TTC549 (cell line): Measurements from ENCODE around the gene GOLGA6L7.
"Not testable (repeated sequence)": the region's sequence is repeated elsewhere in the genome, so short reads cannot be mapped to it uniquely, and the experiment has no call there.

Source experiments
- FAIRE-seq: peaks from 2 replicates; lab custom pipeline; 2012; peaks lifted over from hg19 to GRCh38; lab: Jason Lieb, UNC

Gene GOLGA6L7, protein sequence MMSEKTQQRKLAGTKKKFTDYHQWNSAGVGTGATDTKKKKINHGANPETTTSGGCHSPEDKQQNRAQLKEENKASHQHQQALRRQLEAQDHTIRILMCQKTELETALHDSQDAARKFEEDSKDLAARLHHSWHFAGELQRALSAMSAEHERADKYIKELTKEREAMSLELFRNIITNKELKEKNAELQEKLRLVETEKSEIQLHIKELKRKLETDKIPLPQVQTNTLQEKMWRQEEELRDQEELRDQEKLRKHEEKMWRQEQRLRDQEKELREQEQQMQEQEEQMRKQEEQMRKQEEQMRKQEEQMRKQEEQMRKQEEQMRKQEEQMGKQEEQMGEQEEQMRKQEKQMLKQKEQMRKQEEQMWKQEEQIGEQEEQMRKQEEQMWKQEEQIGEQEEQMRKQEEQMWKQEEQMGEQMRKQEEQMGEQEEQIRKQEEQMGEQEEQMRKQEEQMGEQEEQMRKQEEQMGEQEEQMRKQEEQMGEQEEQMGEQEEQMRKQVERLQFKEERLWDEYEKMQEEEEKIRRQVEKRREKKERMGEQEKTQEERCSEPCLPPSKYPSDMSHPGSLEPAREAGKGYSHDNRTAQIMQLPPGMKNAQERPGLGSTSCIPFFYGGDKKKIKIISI

DNA sequence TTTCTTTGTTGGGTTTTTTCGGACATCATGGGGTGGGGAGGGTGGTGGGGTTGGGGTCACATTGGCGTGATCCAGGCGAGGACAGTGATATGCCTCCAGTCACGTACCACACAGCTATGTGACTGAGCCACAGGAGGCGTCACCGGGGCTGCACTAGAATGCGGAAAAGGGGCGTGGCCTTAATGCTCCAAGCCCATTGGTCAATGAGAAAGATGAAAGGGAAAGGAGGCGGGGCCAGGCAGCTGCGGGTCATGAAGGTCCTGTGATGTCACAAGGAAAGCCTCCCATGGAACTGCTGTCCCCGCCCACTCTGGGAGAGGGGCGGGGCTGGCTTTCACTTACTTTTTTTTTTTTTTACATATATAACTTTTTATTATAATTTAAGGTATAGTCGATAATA lies at the start of gene GOLGA6L7:
GOLGA6L7 (minus strand) TSS at position 124 of the 400 bp plus-strand sequence; CDS start at position 29, 95 bp downstream.
- not testable (repeated sequence) for FAIRE-seq

DNA sequence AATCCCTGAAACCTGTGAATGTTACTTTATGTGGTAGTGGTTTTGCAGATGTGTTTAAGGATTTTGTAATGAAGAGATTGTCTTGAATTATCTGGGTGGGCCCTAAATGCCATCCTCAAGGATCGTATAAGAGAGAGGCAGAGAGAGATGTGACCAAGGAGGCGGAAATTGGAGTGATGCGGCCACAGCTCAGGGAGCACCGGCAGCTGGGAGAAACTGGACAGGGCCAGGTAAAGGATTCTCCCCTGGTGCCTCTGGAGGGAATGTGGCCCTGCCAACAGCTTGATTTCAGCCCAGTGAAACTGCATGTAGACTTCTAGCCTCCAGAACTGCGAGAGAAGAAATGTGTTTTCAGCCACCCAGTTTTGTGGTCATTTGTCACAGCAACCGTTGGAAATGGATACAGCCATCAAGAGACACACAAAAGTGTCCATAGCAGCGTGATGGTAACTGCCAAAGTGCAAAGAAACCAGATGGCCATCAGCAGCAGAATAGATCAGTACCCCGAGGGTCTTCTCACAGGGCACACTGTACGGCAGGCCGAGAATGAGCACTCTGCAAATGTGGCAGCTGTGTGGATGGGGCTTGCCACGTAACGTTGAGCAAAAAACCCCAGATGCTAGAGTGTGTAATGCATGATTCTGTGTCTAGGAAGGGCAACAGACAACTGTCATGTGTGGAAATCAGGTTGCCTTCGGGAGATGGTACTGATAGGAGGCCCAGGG lies 49.6 kb upstream of the GOLGA6L7 start:
- no peak for FAIRE-seq

DNA sequence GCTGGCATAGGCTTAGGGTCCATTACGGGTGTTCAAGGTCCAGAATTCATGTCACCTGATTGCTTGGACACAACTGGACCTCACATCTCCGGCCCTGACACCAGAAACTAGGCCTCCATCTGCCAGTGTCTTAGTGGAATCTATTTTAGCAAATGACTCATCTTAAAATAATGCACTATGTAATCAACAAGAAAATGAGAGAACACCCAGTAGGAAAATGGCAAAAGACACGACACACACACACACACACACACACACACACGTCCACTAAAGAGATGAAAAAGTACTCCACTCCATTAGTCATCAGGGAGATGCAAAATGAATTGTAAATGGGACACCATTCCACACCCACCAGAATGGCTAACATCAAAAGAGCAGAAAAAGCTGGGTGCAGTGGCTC lies 48.5 kb upstream of the GOLGA6L7 start:
- no peak for FAIRE-seq

DNA sequence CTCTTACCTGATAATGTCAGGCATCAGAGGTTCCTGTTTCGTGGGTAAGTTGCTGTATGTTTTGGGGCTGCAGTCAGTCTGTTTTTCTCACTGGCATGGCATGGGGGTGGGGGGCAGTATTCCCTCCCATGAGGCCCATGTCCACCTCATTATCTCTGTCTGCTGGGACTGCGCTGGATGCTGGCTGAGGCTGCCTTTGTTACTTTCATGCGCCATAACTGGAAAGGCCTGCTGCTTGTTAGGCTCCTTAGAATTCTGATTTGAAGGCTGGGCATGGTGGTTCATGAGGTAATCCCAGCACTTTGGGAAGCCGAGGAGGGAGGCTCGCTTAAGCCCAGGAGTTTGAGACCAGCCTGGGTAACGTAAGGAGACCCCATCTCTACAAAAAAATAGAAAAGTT lies 47.1 kb upstream of the GOLGA6L7 start:
- FAIRE-seq: no peak

DNA sequence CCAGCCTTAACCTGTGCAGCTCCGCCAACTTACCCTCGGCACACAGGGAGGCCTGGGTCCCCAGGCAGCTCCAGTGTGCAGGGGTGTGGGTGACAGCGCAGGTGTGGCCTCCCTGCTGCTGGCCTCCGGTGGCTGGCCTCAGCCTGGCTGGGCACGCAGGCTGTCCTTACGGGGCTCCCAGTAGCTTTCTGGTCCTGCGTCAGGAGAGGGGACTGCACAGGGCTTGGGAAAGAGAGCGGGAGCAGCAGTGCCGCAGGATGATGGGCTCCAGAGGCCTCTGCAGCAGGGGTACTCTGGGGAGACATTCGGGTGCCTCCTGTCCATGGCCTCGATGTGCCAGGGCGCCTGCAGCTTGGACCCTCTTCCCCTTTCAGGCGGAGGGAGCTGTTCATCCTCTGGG lies 46.7 kb upstream of the GOLGA6L7 start:
- FAIRE-seq: no peak

DNA sequence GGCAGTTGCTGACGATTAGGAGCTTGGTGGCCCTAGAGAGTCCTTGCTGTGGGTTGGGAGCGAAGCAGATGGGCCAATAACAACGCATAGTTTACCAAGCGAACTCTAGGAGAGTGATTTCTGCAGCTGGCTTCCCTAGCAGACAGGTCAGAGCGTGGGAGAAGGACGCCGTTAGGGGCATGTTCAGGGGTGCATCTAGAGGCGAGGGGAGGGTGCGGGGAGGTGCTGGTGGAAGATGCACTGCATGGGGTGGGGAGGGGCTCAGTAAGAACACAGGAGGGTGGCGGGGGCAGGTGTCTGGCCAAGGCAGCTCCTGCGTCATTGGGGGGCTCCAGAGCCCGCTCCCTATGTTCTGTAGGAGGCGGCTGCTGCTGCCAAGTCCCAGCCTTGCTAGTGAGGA lies 46.2 kb upstream of the GOLGA6L7 start:
- FAIRE-seq: no peak

DNA sequence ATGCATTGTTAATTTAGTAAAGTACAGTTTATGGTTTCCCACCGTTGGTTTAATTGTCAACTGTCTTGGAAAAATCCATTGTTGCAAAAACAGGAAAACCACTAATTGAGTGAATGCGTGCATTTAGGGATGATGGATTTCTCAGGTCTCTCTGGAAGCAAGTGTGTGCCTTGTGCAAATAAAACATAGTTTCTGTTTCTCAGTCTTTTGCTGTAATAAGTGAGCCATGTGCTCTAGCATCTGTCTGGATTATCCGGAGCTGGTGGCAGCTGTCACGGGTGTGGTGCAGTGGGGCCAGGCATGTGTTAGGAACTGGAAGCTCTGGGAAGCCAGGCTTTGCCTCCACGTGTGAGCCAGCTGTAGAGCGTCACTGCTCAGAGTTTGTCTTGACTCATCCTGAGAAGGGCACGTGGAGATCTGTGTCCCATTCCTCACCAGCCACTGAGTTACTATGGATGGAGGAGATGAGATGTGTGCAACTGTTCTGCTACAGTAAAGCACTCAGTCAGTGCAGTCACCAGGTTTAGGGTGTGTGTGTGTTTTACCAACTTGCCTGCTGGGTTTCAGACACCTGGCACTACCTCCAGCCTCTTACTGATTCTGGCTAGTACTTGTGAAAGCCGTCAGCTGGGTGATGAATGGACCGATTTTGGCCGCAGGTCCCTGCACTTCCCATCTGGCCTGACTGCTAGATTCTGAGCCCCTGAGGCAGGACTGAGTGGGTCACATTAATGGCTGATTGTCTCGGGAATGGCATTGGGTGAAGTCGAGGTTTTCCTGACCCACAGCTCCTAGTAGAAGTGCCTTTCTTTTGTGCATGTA lies 44.6 kb upstream of the GOLGA6L7 start:
- no peak for FAIRE-seq

DNA sequence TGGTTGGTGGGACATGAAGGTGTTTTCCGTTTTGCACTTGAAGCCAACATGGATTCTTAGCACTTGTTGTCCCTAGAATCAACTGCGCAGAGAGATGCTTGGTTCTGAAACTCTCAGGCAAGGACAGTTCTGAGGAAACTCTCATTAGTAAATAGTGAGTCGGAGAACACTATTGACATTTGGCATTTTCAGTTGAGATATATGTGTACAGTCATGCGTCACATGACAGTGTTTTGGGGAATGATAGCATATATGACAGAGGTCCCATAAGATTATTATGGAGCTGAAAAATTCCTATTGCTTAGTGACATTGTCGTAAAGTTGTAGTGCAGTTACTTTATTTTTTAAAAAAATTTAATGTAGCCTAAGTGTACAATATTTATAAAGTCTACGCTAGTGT lies 43.1 kb upstream of the GOLGA6L7 start:
- no peak for FAIRE-seq

DNA sequence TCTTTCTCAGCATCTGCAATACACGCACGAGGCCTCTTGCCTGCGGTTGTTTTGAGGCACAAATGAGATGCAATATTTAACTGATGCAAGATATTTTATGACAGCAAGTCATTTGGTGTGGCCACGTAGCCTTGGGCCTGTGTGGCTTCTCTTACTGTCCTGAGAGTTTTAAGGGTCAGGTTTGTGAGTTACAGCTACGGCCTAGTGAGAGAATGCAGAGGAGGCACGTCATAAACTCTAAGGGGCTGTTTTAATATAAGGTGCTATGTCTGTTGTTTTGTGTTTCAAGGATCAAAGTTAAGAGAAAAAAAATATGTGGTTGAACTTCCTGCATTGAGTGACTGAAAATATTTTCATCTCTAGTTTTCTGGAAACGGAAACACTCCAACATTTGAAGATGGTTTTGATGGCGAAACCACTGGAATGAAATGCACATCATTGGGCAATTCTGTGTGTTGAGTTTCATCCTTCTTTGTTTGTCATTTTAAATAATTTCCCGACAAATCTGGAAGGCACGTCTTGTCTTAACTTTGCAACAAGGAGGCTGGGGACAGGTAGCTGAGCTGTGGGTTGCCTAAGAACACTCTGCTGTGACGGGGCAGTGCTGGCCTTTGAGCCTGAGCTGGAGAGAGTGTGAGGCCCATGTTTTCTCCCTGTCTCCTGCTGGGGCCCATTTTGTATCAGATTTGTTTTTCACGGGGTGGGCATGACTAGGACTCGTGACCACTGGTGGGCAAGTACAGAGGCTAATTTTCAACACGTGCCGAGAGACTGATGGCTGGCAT lies 42.5 kb upstream of the GOLGA6L7 start:
- FAIRE-seq: no peak

DNA sequence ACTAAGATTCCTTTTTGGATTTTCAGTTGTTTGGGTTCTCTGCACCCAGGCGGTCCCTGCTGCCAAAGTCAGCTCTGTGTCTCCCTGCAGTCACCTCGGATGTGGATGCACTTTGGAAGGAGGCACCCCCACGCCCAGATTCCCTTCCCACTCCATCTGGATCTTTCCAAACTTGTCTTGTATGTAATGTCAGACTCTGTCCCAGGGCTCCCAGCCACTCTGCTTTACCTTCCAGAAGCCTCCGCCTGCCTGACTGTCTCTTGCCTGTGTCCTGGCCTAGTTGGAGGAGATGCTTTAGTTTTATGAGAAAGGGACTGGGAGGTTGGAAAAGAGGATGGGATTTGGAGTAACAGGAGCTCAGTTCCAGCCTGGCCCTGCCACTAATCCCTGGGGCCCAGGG lies 41.8 kb upstream of the GOLGA6L7 start:
- not testable (repeated sequence) for FAIRE-seq

DNA sequence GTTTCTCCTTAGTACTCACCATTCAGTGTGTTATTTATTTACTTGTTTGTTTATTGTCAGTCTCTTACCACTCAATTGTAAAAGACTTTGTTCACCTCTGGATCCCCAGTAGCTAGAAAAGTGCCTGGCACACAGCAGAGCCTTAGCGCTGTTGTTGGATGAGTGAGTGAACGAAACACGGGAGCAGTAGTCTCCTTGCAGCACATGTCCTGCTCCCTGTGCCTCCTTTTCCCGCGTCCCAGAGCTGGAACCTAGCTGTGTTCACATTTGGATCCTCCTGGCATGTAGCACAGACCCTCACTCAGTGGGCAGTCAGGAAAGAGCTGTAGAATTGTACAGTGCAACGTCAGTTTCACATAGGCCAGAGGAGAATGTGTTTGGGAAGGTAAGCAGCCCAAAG lies 41.4 kb upstream of the GOLGA6L7 start:
- not testable (repeated sequence) for FAIRE-seq

DNA sequence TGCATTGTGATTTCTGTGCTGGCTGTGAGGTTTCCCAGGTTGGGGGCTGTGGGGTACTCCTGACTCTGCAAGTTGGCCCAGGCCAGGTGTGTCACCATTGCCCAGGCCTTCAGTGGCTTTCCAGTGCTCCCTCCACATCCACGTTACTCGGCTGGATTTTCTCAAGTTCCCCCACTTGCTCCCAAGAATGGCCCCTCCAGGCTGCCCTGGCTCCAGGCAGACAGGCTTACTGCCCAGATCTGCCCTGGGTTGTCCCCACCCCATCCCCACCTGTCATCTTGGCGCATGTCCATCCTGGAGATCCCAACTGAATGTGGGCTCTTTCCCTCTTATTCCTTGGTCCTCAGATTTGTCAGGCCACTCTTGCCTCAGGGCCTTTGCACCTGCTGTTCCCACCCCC lies 40.9 kb upstream of the GOLGA6L7 start:
- FAIRE-seq: no peak

DNA sequence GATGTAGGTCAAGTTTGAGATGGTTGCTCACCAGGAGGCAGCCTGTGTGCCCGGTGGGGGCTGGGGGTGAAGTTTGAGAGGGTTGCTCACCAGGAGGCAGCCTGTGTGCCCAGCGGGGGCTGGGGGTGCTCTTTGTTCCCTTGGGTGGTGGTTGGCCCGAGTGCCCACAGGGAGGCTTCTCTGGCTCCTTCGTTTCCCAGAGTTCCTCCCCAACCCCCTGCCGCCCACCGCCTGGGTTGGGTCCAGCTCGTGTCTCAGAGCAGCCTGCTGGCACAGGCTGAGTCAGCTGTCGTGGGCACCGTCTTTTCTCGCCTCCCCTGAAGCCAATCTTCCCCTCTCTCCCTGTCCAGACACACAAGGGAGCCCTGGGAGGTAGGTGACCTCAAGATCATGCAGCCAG lies 40.5 kb upstream of the GOLGA6L7 start:
- no peak for FAIRE-seq

DNA sequence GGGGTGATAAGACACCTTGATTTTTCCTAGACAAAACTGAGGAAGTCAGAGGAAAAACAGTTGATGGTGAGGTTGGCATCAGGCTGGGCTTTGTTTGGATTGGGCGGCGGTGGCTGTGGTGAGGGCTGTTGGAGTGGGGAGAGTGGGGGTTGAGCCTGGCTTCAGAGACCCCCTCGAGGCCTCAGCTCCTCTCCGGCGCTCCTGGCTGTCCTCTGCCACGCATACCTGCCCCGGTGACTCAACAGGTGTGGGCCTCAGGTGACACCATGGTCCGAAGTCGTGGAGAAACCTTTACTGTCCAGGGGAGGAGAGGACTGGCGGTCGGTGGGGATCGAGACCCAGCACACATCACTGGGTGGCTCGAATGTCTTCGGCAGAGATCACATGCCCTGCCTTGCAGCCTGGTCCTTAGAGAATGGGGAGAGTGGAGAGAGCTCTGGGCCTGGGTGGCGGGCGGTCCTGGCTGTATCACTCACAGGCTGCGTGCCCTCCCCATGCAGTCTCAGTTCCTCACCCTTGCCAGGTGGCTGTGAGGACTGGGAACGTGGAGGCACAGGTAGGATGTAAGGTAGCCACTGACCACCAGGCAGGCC lies 40.0 kb upstream of the GOLGA6L7 start:
- FAIRE-seq: no peak

DNA sequence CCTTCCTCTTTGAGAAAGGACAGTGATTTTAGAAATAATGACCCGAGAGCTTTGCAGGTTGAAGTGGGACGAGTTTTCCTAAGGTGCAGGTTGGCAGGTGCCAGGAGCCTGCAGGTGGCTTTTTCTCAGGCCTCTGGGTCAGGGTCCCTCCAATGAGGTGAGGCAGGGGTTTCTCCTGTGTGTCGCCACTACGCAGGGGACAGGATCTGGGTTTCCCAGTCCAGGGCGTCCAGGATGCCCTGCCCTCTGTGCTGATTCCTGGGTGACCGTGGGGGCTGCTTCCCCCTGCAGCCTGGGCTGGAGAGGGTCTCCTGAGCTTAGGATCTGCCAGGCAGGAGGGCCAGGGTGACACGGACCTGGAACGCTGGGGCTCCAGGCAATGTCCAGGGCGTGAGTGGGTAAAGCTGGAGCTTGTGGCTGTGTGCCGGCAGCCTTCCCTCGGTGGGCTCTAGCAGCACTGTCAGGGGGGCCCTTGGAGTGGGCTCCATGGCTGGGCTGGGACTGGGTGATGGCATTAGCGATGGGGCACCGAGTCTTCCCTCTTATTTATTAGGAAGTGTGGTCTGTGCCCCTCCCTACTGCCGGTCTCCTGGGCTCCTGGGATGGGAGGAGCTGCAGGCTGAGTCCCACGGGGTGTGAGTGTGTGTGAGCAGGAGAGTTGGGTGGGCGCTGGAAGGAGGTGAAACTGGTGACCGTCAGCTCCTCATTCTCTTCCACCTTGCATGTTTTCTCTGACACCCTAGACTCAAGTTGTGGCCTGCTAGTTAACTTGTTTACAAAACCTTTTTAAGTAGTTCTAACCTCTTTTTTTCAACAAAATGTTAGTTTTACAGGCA lies 39.1 kb upstream of the GOLGA6L7 start:
- FAIRE-seq: no peak

DNA sequence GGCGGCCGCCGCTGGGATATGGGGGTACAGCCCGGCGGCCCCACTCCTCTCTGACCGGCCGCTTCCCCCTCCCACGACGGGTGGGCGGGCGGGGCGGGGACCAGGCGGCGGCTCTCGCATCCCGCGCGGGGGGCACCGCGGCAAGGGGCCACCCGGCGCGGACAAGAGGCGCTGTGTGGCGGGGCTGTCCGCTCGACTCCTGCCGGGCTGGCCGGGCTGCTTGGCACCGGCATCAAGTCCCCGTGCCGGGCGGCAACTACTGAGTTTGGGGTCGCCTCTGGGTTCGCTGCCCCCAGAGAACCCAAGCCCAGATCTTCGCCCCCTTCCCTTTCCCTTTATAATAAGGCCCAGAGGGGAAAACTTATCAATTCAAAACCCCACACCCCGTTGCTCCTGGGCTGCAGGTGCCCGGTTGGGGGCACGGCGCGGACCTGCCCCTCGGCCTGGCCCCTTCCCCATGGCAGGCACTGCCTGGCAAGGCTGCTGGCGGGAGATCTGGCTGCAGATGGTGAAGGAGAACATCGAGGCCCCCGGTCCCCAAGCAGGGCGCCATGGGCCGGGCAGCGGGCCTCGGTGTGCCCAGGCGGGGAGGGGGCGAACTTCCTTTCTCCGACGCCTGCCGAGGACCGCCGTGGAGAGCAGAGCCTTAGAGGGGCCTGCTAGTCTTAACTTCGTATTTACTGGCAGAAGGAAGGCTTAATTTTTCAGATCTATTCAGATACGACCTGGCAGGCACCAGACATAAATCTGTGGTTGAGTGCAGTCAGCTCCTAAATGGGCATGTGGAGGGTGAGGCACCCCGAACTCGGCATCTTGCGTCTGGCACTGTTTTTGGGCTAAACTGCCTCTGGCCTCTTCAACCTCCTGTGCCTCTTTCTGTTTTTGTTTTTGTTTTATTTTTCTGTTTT lies 38.2 kb upstream of the GOLGA6L7 start:
- FAIRE-seq: no peak

DNA sequence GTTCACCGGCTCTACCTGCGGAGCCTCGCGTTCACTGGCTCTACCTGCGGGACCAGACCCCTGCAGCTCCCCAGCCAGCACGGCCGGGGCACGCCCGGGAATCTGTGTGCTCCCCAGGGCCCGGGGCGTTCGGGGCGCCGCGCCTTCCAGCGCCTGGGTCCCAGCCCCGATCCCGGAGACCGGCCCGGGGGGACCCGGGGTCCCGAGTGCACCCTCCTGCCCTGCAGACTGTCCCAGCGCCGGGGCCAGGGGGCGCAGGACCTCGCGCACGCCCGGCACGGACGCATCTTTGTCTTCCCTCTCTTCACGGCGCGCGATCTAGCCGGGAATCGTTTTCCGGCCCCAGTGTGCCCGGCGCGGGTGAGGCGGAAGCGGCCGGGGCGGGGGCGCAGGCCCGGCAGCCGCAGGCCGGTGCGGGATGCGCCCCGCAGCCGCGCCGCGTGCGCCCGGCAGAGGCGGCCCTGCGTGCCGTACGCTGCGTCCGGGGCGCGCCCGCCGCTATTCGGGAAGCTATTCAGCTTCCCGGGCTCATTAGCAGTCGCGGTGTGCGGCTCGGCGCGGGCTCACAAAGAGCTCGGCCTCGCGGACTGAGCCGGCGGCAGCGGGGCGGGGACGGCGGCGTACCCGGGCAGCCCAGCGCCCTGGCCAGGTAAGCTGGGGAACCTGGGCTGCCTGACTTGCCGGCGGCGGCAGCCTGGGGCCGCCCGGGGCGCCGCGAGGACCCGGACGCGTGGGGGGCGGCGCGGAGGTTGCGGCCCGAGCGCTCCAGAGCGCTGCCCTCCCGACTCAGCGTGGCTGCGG lies 37.4 kb upstream of the GOLGA6L7 start, which contains the start of gene APBA2:
APBA2 (plus strand) TSS at position 345 of the 801 bp plus-strand sequence. CDS start 167,911 bp downstream, outside the sequence.
- FAIRE-seq: no peak

DNA sequence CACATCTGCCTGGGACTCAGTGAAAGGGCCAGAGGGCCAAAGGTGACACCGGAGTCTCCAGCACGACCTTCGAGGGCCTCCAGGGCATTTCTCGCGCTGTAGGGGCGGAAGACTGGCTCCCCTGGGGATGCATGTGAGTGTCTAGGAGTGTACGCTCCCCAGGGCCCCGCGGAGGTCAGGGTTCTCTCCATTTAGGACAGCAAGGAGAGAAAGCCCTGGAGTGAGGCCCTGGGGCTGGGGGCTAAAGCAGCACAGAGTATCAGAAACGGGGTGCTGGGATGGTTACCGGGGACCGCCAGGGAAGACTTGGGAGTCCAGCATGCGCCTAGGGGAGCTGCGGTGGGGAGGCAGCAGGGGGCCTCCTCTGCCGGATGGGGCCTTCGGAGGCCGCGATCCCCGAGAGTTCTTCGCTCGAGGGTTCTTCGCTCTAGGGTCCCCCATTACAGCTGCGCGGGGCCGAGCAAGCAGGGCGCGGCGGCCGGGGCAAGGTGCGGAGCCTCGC lies 36.7 kb upstream of the GOLGA6L7 start:
- no peak for FAIRE-seq
